IMR-90 (cell line): ENCODE data around the gene RAX2. TPM values are rescaled to one million over a fixed set of nuclear protein-coding genes. Genes with fewer than 3 reads are reported as not detected.
A peak's percentile ranks its signal among the peaks of the same experiment; 100 is the strongest.

Source experiments
- ATAC-seq: fragments of 200-7000 bp; cut with Tn5 transposase; 2 replicates; pipeline ENCODE4 v1.9.1; 2020; ENCODE audit warnings: low read depth, mild to moderate bottlenecking, moderate library complexity
- BruUV-seq: library from RNA; stranded (reverse); fragments of 400-500 nt; replicated peaks from 2 replicates; lab custom pipeline; 2021; lab: Mats Ljungman, UMichigan
- CTCF ChIA-PET: fragments of 300-600 bp; formaldehyde crosslinking; extraction: SDS; loops from one replicate; lab custom pipeline; 2021; ENCODE audit warnings: antibody characterized with exemption; lab: Yijun Ruan, JAX
- POLR2A ChIA-PET: fragments of 300-600 bp; sonication (Branson Sonifier 250); formaldehyde crosslinking; loops from one replicate; lab custom pipeline; 2022; ENCODE audit warnings: antibody characterized with exemption; ENCODE audit not compliant: unreplicated experiment; lab: Charles Lee
- DNase-seq: peaks from one replicate; pipeline ENCODE4 v3.0.0; 2013
- H2AFZ ChIP-seq: replicated peaks from 2 replicates; pipeline ENCODE3; 2013; ENCODE audit warnings: low read length, mild to moderate bottlenecking; ENCODE audit not compliant: poor library complexity
- H2AK5ac ChIP-seq: 2 replicates; pipeline ENCODE4 v1.6.1; 2013; ENCODE audit warnings: low read depth, low read length, inconsistent platforms
- H2AK9ac ChIP-seq: replicated peaks from 2 replicates; pipeline ENCODE3; 2013; ENCODE audit warnings: mild to moderate bottlenecking, low read depth, low read length, moderate library complexity; ENCODE audit not compliant: poor library complexity
- H2BK120ac ChIP-seq: 2 replicates; pipeline ENCODE4 v1.6.1; 2013; ENCODE audit warnings: low read depth, low read length, inconsistent platforms
- H2BK15ac ChIP-seq: 3 replicates; pipeline ENCODE4 v1.6.1; 2013; ENCODE audit warnings: low read depth, low read length, inconsistent platforms
- H2BK20ac ChIP-seq: 2 replicates; pipeline ENCODE4 v1.6.1; 2013; ENCODE audit warnings: low read depth, mild to moderate bottlenecking, inconsistent platforms, low read length, moderate library complexity
- H2BK5ac ChIP-seq: 2 replicates; pipeline ENCODE4 v1.6.1; 2013; ENCODE audit warnings: mild to moderate bottlenecking, low read depth, low read length, inconsistent platforms; ENCODE audit not compliant: poor library complexity, severe bottlenecking
- H3K14ac ChIP-seq: replicated peaks from 2 replicates; pipeline ENCODE4 v1.6.1; 2013; ENCODE audit warnings: low read depth, low read length, inconsistent platforms
- H3K18ac ChIP-seq: 2 replicates; pipeline ENCODE4 v1.6.1; 2013; ENCODE audit warnings: low read depth, low read length, control low read depth
- H3K23ac ChIP-seq: 2 replicates; pipeline ENCODE4 v1.6.1; 2013; ENCODE audit warnings: low read depth, low read length, inconsistent platforms
- H3K27ac ChIP-seq: 2 replicates; pipeline ENCODE4 v1.5.1; 2013; ENCODE audit warnings: mild to moderate bottlenecking, control low read depth, low read length; ENCODE audit not compliant: insufficient read depth
- H3K27me3 ChIP-seq: 2 replicates; pipeline ENCODE4 v1.6.1; 2013; ENCODE audit warnings: low read length; ENCODE audit not compliant: control insufficient read depth, insufficient read depth
- H3K36me3 ChIP-seq: 2 replicates; pipeline ENCODE4 v1.6.1; 2013; ENCODE audit warnings: low read length, mixed read lengths; ENCODE audit not compliant: control insufficient read depth, insufficient read depth
- H3K4ac ChIP-seq: 2 replicates; pipeline ENCODE4 v1.6.1; 2013; ENCODE audit warnings: low read depth, low read length, inconsistent platforms
- H3K4me1 ChIP-seq: 2 replicates; pipeline ENCODE4 v1.6.1; 2013; ENCODE audit warnings: low read length, mixed read lengths; ENCODE audit not compliant: control insufficient read depth, insufficient read depth
- H3K4me2 ChIP-seq: 2 replicates; pipeline ENCODE4 v1.6.1; 2013; ENCODE audit warnings: low read depth, mild to moderate bottlenecking, control low read depth, low read length, moderate library complexity
- H3K4me3 ChIP-seq: 2 replicates; pipeline ENCODE4 v1.5.1; 2013; ENCODE audit warnings: low read depth, mild to moderate bottlenecking, control low read depth, low read length, moderate library complexity; ENCODE audit not compliant: insufficient read depth
- H3K56ac ChIP-seq: 2 replicates; pipeline ENCODE4 v1.6.1; 2013; ENCODE audit warnings: low read length, inconsistent platforms; ENCODE audit not compliant: insufficient read depth; ENCODE audit errors: extremely low read depth
- H3K79me1 ChIP-seq, 2 experiments: 2 replicates each; pipeline ENCODE4 v1.6.1; 2013; ENCODE audit warnings: low read length in 2 of 2, inconsistent platforms in 1 of 2, low read depth in 1 of 2
- H3K9ac ChIP-seq: 2 replicates; pipeline ENCODE4 v1.6.1; 2013; ENCODE audit warnings: low read depth, low read length, control low read depth
- H3K9me1 ChIP-seq: 2 replicates; pipeline ENCODE4 v1.6.1; 2013; ENCODE audit warnings: low read length, inconsistent platforms; ENCODE audit not compliant: insufficient read depth
- H3K9me3 ChIP-seq: 2 replicates; pipeline ENCODE4 v1.6.1; 2013; ENCODE audit warnings: low read length; ENCODE audit not compliant: control insufficient read depth, insufficient read depth
- H4K20me1 ChIP-seq: 2 replicates; pipeline ENCODE4 v1.6.1; 2013; ENCODE audit warnings: low read length, inconsistent platforms; ENCODE audit not compliant: insufficient read depth
- H4K5ac ChIP-seq: 2 replicates; pipeline ENCODE4 v1.6.1; 2013; ENCODE audit warnings: mild to moderate bottlenecking, low read depth, low read length, control low read depth
- H4K8ac ChIP-seq, 2 experiments: 2 replicates each; pipeline ENCODE4 v1.6.1; 2013; ENCODE audit warnings: low read depth in 2 of 2, low read length in 2 of 2, control low read depth in 1 of 2, inconsistent platforms in 1 of 2
- H4K91ac ChIP-seq: 2 replicates; pipeline ENCODE4 v1.6.1; 2013; ENCODE audit warnings: low read depth, low read length, inconsistent platforms; ENCODE audit not compliant: insufficient read depth
- ELK1 ChIP-seq: fragments of 150-350 bp; IDR thresholded peaks from 2 replicates; pipeline ENCODE4 v1.6.1; 2016; ENCODE audit warnings: low read depth, mild to moderate bottlenecking, low read length, moderate library complexity, borderline replicate concordance
- FOS ChIP-seq: fragments of 150-350 bp; IDR thresholded peaks from 2 replicates; pipeline ENCODE4 v1.6.1; 2016; ENCODE audit warnings: low read depth, low read length
- MAZ ChIP-seq: IDR thresholded peaks from 2 replicates; pipeline ENCODE4 v1.6.1; 2012; ENCODE audit warnings: low read depth, mild to moderate bottlenecking, low read length, improper control_type of control experiment, moderate library complexity, borderline replicate concordance
- NFE2L2 ChIP-seq: fragments of 150-350 bp; IDR thresholded peaks from 2 replicates; pipeline ENCODE4 v1.6.1; 2016; ENCODE audit warnings: low read depth, mild to moderate bottlenecking, low read length
- RCOR1 ChIP-seq: IDR thresholded peaks from 2 replicates; pipeline ENCODE4 v1.6.1; 2012; ENCODE audit warnings: mild to moderate bottlenecking, low read length, improper control_type of control experiment; ENCODE audit not compliant: insufficient replicate concordance
- WGBS, 2 experiments: methylation state at CpG; one replicate each; pipeline versions ENCODE4 v1.1.5 to v1.1.7; 2013; ENCODE audit warnings: missing lambda C conversion rate in 2 of 2; ENCODE audit not compliant: insufficient read length in 1 of 2; ENCODE audit errors: extremely low coverage in 2 of 2; 5-methylcytosine and 5-hydroxymethylcytosine counted together
- dilution Hi-C: fragments of 300-500 bp; cut with HindIII; formaldehyde crosslinking; loops from one replicate; pipeline ENCODE4 v1.14.3; 2018; ENCODE audit warnings: low sequenced_read_pairs; ENCODE audit not compliant: unreplicated experiment
- in situ Hi-C: fragments of 300-500 bp; cut with MboI; formaldehyde crosslinking; loops from 3 replicates; pipeline ENCODE4 v1.14.3; 2019; ENCODE audit warnings: low sequenced_read_pairs, inconsistent platforms, mixed read lengths
- intact Hi-C: fragments of 100-400 bp; cut with micrococcal nuclease; formaldehyde crosslinking; loops from 2 replicates; pipeline ENCODE4 v1.10.0; 2022
- polyA plus RNA-seq, 3 experiments: library from polyadenylated mRNA; depleted of rRNA; stranded (reverse); fragments of >200 nt; gene quantifications; 2 replicates each; pipeline ENCODE4 v1.2.3, GENCODE V29; 2012; ENCODE audit warnings: low replicate concordance in 1 of 3
- total RNA-seq: library from RNA; depleted of rRNA; stranded (reverse); fragments of >200 nt; gene quantifications from 2 replicates; pipeline ENCODE4 v1.2.3, GENCODE V29; 2012

Gene RAX2
- total and polyA plus RNA-seq, 2 of the 4 experiments (the other 2 are of a cell fraction) = not detected

GRCh38 chr19:3721131-3721886 is 50.7 kb downstream of the RAX2 start:
- Histone ChIP-seq H3K79me1 (no peaks in the 10 kb centered on the region), H2BK20ac (no peak overlapping the region), H4K8ac (no peak overlapping the region), H2BK15ac (no peak overlapping the region), H2BK5ac (no peak overlapping the region), H4K20me1 (no peaks in the 10 kb centered on the region), H4K91ac (no peak overlapping the region), H3K9me1 (no peaks in the 10 kb centered on the region), H3K27me3 (peaks cover 38% of the 10 kb centered on the region), H3K9me3 (no peaks in the 10 kb centered on the region), H2AK5ac (no peak overlapping the region), H3K56ac (no peak overlapping the region), H3K4ac (no peak overlapping the region), H2AK9ac (peak overlapping the region; percentile 42), H3K9ac (no peak overlapping the region), H3K27ac (no peak overlapping the region), H4K5ac (no peak overlapping the region), H2AFZ (peak overlapping the region; percentile 80), H3K36me3 (no peaks in the 10 kb centered on the region), H2BK120ac (no peak overlapping the region), H3K4me2 (peak overlapping the region; percentile 47; the same call in 1 of the 2 replicates), H3K18ac (no peak overlapping the region), H3K23ac (no peak overlapping the region), H3K14ac (no peak overlapping the region), H3K4me3 (no peak overlapping the region), H3K4me1 (no peaks in the 10 kb centered on the region)
- ATAC-seq (peak; percentile 95), DNase-seq (peak; percentile 75)
- in situ Hi-C loops = no loop called here
- no TSS peak for BruUV-seq
- dilution Hi-C loops = no loop called here
- 53% methylated on average over 9 of the region's 46 CpGs; no CpG with 5 or more reads in 1 of the 2 experiments for WGBS, 2 experiments
- CTCF ChIA-PET = no interaction called here
- POLR2A ChIA-PET = no interaction called here
- intact Hi-C loops = no loop called here
- TF ChIP-seq ELK1 (no peak), NFE2L2 (no peak), FOS (no peak), RCOR1 (peak; percentile 94), MAZ (peak; percentile 97)
